Uterus (tissue), 4 donors: ENCODE results near the gene CHST15. TPM values are rescaled to one million over a fixed set of nuclear protein-coding genes. Genes with fewer than 3 reads are reported as not detected.

Experiments
- DNase-seq, 2 donors: peaks; one replicate each; pipeline ENCODE4 v3.0.0-alpha.2; 2019 to 2020
- H3K27ac ChIP-seq, 2 donors: fragments of 200-600 bp; sonication (generic); 1 replicate in 1 of 2; 2 replicates in 1 of 2; pipeline ENCODE4 v1.5.1; 2016 to 2018
- H3K27me3 ChIP-seq, 2 donors: fragments of 200-600 bp; sonication (generic); one replicate each; pipeline ENCODE4 v1.5.1; 2018 to 2019; ENCODE audit warnings: control low read depth in 1 of 2
- H3K36me3 ChIP-seq, 2 donors: fragments of 200-600 bp; sonication (generic); one replicate each; pipeline ENCODE4 v1.5.1; 2019; ENCODE audit warnings: control low read depth in 1 of 2
- H3K4me1 ChIP-seq, 2 donors: fragments of 200-600 bp; sonication (generic); one replicate each; pipeline ENCODE4 v1.5.1; 2018 to 2019; ENCODE audit warnings: control low read depth in 1 of 2
- H3K4me3 ChIP-seq, 2 donors: fragments of 200-600 bp; sonication (generic); 1 replicate in 1 of 2; 2 replicates in 1 of 2; pipeline ENCODE4 v1.5.1; 2018 to 2019; ENCODE audit warnings: mild to moderate bottlenecking in 1 of 2
- H3K9me3 ChIP-seq, 2 donors: fragments of 200-600 bp; sonication (generic); one replicate each; pipeline ENCODE4 v1.5.1; 2019; ENCODE audit warnings: control low read depth in 1 of 2
- CTCF ChIP-seq, 4 experiments: fragments of 200-600 bp in 2 of 4; fragments of 450-650 bp in 2 of 4; sonication (generic) in 2 of 4; IDR thresholded peaks; one replicate each; pipeline ENCODE4 v1.5.1; 2016 to 2019; ENCODE audit warnings: antibody characterized with exemption in 4 of 4, mild to moderate bottlenecking in 2 of 4, moderate library complexity in 1 of 4
- POLR2A ChIP-seq, 2 donors: fragments of 450-650 bp; IDR thresholded peaks; one replicate each; pipeline ENCODE4 v1.6.1; 2016; ENCODE audit warnings: antibody characterized with exemption in 2 of 2, mild to moderate bottlenecking in 1 of 2, moderate library complexity in 1 of 2
- intact Hi-C: fragments of 100-400 bp; cut with DNase I; formaldehyde crosslinking; loops from one replicate; pipeline ENCODE4 v1.15.1; 2023; ENCODE audit warnings: low total_unique reads
- total RNA-seq, 4 donors: library from RNA; depleted of rRNA in 3 of 4; stranded (reverse); fragments of >200 nt in 3 of 4; gene quantifications; one replicate each; pipeline versions ENCODE4 v1.1.0 to v1.2.4, GENCODE V29; 2014 to 2023
- donor health status: DM: yes; HTN: yes; CAD: no.

CHST15 gene
- total RNA-seq = 10 to 100 TPM in 3 of 4 donors, 1 to 10 TPM in 1; 9.7 to 28.5 (median 17.8) TPM

DNA sequence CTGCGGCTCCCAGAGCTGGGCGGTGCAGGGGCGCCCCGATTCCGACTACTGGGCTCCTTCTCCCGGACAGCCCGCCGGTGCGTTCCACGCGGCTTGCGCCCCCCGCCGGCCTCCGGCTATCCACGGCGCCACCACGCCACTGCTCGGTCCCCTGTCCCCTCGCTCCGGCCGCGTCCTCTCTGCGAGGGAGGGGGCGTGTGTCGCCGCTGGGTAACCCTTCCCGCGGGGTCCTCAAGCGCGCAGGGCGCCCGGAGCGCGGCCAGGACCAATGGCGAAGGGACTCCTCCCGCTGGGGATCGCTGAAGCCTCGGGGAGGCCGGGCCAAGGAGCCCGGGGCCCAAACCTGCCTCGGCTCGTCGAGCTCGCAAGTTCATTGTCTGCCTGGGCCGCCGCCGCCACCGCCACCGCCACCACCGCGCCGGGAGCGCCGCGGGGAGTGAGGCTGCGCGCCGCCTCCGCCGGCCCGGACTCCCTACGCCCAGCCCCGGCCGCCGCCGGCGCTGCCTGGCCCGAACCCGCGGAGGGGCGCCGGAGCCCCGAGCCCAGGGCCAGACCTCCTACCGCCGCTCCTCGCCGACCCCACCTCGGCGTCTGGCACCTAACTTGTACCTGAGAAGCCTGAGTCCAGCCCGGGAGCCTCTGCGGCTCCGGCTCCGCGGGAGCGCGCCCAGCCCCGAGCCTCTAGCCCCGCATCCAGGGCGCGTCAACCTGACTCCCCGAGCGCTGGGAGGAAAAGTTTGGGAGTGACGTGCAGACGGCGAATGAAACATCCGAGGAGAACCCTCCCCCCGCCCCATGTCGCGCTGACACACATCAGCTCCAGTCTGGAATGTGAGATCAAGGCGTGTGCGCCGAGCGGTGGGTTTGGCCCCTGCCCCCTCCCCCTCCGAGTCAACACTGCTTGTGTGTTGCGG is at the start of gene CHST15:
CHST15 (minus strand) TSS at position 739 of the 914 bp plus-strand sequence. CDS start 47,386 bp downstream, outside the sequence.
- intact Hi-C loops = no loop called here
- Histone ChIP-seq H3K4me3 (peak within 1 kb of the TSS; percentile 42 to 62), H3K9me3 (no peaks in the 10 kb centered on the region), H3K4me1 (no peaks in the 10 kb centered on the region), H3K27ac (peak within 1 kb of the TSS; percentile 71 to 77), H3K27me3 (no peaks in the 10 kb centered on the region), H3K36me3 (no peaks in the 10 kb centered on the region)
- DNase-seq = peak in 1 of 2 donors; percentile 39
- TF ChIP-seq CTCF (IDR thresholded peaks at IDR 0.05) (peak in 2 of 4 experiments; percentile 16 to 26), POLR2A (IDR thresholded peaks at IDR 0.05) (peak; percentile 12 to 52)

DNA sequence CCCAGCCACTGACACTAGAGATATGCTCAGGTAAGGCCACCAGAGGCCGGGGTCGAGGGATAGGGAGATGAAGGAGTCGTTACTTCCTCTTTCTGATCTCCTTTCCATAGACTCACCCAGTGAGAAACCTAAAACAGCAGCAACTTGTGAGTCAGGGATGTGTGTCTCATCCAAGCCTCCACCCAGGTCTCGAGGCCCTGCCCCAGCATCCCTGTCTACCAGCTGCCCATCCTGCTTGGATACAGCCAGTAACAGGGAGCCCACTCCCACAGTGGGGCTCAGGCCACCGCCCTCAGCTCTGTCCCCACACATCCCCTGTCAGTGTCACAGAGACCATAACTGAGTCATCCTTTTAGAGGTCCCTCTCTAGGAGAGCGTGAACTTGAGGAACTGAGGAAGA is 49.6 kb upstream of the CHST15 start:
- peak in 1 of 2 donors; percentile 1 for DNase-seq
- intact Hi-C loops = no loop called here
- H3K9me3 ChIP-seq = no peaks in the 10 kb centered on the region
- no peak overlapping the region for H3K4me3 ChIP-seq
- TF ChIP-seq POLR2A (IDR thresholded peaks at IDR 0.05) = no peak
- no peak for TF ChIP-seq CTCF (IDR thresholded peaks at IDR 0.05)
- no peak overlapping the region for H3K27ac ChIP-seq
- no peaks in the 10 kb centered on the region for H3K4me1 ChIP-seq
- no peaks in the 10 kb centered on the region for H3K36me3 ChIP-seq
- no peaks in the 10 kb centered on the region for H3K27me3 ChIP-seq

DNA sequence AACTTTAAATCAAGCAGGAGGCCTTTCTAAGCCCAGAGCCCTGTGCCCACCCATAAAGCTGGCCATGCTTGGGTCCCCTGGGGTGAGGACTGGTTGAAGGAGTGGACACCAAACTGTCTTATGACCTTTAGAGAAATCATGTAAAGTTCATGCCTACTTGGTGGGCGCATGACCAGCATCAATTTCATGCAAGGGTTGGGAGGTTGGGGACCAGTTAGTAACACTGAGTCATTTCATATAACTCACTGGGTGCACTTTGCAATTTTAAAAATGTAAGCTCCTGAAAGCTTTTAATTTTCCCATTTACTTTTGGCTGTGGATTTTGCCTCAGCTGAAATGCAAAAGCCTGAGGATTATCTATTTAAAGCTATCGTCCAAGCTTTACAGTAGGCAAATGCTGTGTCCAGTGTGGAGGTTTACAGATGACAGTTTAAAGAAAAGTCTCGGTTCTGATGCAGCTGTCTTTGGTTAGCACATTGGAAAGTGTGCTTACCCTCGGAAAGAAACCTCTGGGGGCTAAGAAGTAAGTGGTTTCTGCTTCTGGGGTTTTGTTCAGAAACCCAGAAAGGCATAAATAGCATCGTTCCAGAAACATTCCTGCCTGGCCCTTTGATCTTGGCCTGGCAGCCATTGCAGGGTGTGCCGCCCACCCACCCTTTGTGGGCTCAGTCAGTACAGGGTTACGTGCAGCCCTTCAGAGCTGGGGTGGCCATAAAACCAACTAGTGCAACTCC is 48.8 kb upstream of the CHST15 start:
- no peak overlapping the region for H3K27ac ChIP-seq
- H3K27me3 ChIP-seq = no peaks in the 10 kb centered on the region
- no peaks in the 10 kb centered on the region for H3K36me3 ChIP-seq
- TF ChIP-seq POLR2A (IDR thresholded peaks at IDR 0.05) (no peak), CTCF (IDR thresholded peaks at IDR 0.05) (no peak)
- no peaks in the 10 kb centered on the region for H3K9me3 ChIP-seq
- H3K4me1 ChIP-seq = no peaks in the 10 kb centered on the region
- peak in 1 of 2 donors; percentile 2 for DNase-seq
- no peak overlapping the region for H3K4me3 ChIP-seq
- intact Hi-C loops = no loop called here

DNA sequence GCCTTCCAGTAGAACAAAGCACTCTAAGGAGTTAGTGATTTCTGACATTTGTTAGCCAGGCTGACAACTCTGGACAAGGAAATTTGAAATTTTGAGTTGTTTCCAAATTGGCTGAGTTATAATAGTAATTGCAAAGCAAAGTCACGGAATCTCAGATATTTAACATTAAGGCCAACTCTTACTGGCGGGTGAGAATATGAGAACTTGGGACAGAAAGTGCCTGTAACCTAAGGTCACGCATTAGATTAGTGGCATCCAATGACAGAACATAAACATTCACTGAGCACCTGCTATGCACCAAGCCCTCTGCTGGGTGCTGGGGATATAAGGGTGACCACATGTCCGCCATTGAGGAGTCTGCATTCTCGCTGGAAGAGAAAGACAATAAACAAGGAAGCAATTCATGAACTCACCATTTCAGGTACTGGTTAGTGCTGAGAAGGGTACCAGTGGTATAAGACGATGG is 45.5 kb upstream of the CHST15 start:
- TF ChIP-seq POLR2A (IDR thresholded peaks at IDR 0.05) (no peak), CTCF (IDR thresholded peaks at IDR 0.05) (no peak)
- H3K9me3 ChIP-seq = no peaks in the 10 kb centered on the region
- intact Hi-C loops = no loop called here

More for the DNA sequence above, 45.5 kb upstream of the CHST15 start:
- Histone ChIP-seq H3K4me3 (no peak overlapping the region), H3K4me1 (no peaks in the 10 kb centered on the region), H3K27me3 (no peaks in the 10 kb centered on the region), H3K36me3 (no peaks in the 10 kb centered on the region), H3K27ac (no peak overlapping the region)
- DNase-seq = peak in 1 of 2 donors; percentile 9
